ENCODE results near the gene STN1. TPM values are rescaled to one million over a fixed set of nuclear protein-coding genes. Genes with fewer than 3 reads are reported as not detected.
A peak's percentile ranks its signal among the peaks of the same experiment; 100 is the strongest.

The STN1 gene
- total and polyA plus RNA-seq, 9 of the 15 experiments (the other 6 are each of a cell fraction or from before 2014, with no cell fraction given) = 9.1 to 19.6 (median 13.8) TPM

DNA sequence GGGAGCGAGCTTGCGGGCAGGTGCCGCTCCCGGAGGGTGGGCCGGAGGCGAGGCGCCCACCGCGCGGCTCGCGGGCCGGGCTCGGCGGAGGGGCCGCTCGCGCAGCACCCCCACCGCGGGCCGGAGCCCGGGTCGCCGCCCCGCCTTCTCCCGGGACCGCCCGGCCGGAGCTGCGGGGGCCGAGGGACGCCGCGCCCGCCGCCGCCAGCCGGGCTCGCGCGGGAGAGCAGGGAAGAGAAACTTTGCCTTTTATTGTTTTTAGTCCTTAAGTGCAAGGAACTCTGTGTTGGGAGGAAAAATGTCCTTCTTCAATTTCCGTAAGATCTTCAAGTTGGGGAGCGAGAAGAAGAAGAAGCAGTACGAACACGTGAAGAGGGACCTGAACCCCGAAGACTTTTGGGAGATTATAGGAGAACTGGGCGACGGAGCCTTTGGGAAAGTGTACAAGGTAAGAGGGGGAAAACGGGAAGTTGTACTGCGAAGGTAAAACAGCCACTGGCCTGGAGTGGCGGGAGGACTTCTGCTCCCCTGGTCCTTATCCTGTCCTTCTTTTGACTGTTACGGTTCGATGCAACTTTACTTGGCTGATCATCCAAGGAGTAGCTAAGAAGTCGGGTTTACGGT lies 49.6 kb upstream of the STN1 start:
- peak overlapping the region; percentile 98 for H3K27ac ChIP-seq (ENCODE audit: extremely low read depth, low read depth, low read length)
- peak overlapping the region; percentile 90 for H3K4me3 ChIP-seq
- H2AFZ ChIP-seq (ENCODE audit: low read depth, low read length) = peak overlapping the region; percentile 72
- H3K9me3 ChIP-seq (replicated peaks; ENCODE audit: control insufficient read depth, insufficient read depth, low read depth, low read length) = no peaks in the 10 kb centered on the region
- peaks cover 66% of the 10 kb centered on the region for H3K79me2 ChIP-seq (ENCODE audit: control insufficient read depth, insufficient read depth, low read length)
- WGBS (ENCODE audit: insufficient coverage, low coverage, missing lambda C conversion rate) = 0% methylated on average over 20 of the region's 55 CpGs
- peak overlapping the region; percentile 91 for H3K4me2 ChIP-seq (ENCODE audit: insufficient read depth, low read length)
- H4K20me1 ChIP-seq (replicated peaks; ENCODE audit: control insufficient read depth, insufficient read depth, low read length) = peaks cover 9% of the 10 kb centered on the region
- ChIA-PET POLR2A (interaction anchor here (0.7 to 1.4 kb wide), 2 partner anchors 10 to 23 kb away, joined by 4 to 8 read pairs; no protein-coding TSS in a partner anchor), CTCF (ENCODE audit: low intra/inter-chr PET ratio) (no interaction called here)
- intact Hi-C loops (cut with micrococcal nuclease) = loop anchor here (1.0 to 5.0 kb wide), 3 partner anchors 49 to 155 kb away; partner anchors contain the start of genes SFR1 and STN1
- peaks cover 2 to 5% of the 10 kb centered on the region in 2 experiments; a peak in 2 of 5 replicates for H3K4me1 ChIP-seq (replicated peaks in 1 of 2; ENCODE audit: control insufficient read depth in 2 of 2, insufficient read depth in 2 of 2, low read length in 2 of 2)
- H3K9me1 ChIP-seq (ENCODE audit: control insufficient read depth, insufficient read depth, low read length) = no peaks in the 10 kb centered on the region
- no peaks in the 10 kb centered on the region for H3K27me3 ChIP-seq (ENCODE audit: control insufficient read depth in 2 of 2, insufficient read depth in 2 of 2, low read length in 2 of 2)
- 0 out of 3 replicates have a peak, but pooled peaks cover 2% of the 10 kb centered on the region for H3K36me3 ChIP-seq (ENCODE audit: control insufficient read depth, insufficient read depth, low read length)
- in situ Hi-C loops (cut with MboI) = loop anchor here (5.0 kb wide), 1 partner anchor 80 kb away; no protein-coding TSS in a partner anchor
- FAIRE-seq (peak; percentile 35), DNase-seq (ENCODE audit: extremely low read depth in 1 of 4, low spot score in 3 of 4) (peak; percentile 41 to 70 (median 57)), ATAC-seq (peak; percentile 24)
- BruUV-seq (replicated peaks) = no TSS peak
- peak overlapping the region; percentile 96 for H3K9ac ChIP-seq (ENCODE audit: insufficient read depth in 1 of 2, low read depth in 2 of 2, low read length in 2 of 2)
- 0 out of 2 replicates have a peak, but pooled peaks have one; percentile 21 for TF ChIP-seq HDAC2 (IDR thresholded peaks at IDR 0.05)
- TF ChIP-seq, protein P1, sequence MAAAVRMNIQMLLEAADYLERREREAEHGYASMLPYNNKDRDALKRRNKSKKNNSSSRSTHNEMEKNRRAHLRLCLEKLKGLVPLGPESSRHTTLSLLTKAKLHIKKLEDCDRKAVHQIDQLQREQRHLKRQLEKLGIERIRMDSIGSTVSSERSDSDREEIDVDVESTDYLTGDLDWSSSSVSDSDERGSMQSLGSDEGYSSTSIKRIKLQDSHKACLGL (CRISPR knock-in tag; IDR thresholded peaks at IDR 0.05; ENCODE audit: borderline replicate concordance, poor library complexity, severe bottlenecking) = no peak
- 0 out of 2 replicates have a peak, but pooled peaks have one; percentile 6 for TF ChIP-seq SIN3B (IDR thresholded peaks at IDR 0.05; ENCODE audit: low read depth)
- no peak for TF ChIP-seq ZFPM2 (CRISPR knock-in tag; IDR thresholded peaks at IDR 0.05)
- no peak for TF ChIP-seq CREB5 (CRISPR knock-in tag; IDR thresholded peaks at IDR 0.05)
- TF ChIP-seq SMARCE1 (IDR thresholded peaks at IDR 0.05) = 0 out of 2 replicates have a peak, but pooled peaks have one; percentile 51
- TF ChIP-seq ZNF778 (CRISPR knock-in tag; IDR thresholded peaks at IDR 0.05) = no peak
- TF ChIP-seq JUN (IDR thresholded peaks at IDR 0.05; ENCODE audit: borderline replicate concordance, low read depth, low read length) = no peak
- TF ChIP-seq JUN (CRISPR knock-in tag; IDR thresholded peaks at IDR 0.05; ENCODE audit: borderline replicate concordance) = no peak
- TF ChIP-seq, protein P2, sequence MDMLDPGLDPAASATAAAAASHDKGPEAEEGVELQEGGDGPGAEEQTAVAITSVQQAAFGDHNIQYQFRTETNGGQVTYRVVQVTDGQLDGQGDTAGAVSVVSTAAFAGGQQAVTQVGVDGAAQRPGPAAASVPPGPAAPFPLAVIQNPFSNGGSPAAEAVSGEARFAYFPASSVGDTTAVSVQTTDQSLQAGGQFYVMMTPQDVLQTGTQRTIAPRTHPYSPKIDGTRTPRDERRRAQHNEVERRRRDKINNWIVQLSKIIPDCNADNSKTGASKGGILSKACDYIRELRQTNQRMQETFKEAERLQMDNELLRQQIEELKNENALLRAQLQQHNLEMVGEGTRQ (CRISPR knock-in tag; IDR thresholded peaks at IDR 0.05) = no peak
- TF ChIP-seq, protein P3, sequence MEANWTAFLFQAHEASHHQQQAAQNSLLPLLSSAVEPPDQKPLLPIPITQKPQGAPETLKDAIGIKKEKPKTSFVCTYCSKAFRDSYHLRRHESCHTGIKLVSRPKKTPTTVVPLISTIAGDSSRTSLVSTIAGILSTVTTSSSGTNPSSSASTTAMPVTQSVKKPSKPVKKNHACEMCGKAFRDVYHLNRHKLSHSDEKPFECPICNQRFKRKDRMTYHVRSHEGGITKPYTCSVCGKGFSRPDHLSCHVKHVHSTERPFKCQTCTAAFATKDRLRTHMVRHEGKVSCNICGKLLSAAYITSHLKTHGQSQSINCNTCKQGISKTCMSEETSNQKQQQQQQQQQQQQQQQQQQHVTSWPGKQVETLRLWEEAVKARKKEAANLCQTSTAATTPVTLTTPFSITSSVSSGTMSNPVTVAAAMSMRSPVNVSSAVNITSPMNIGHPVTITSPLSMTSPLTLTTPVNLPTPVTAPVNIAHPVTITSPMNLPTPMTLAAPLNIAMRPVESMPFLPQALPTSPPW (CRISPR knock-in tag; IDR thresholded peaks at IDR 0.05) = peak; percentile 76
- peak; percentile 6; the same call in 1 of the 2 replicates for TF ChIP-seq ZNF197 (CRISPR knock-in tag; IDR thresholded peaks at IDR 0.05; ENCODE audit: low read depth)
- no peak for TF ChIP-seq SNAPC5 (CRISPR knock-in tag; IDR thresholded peaks at IDR 0.05)
- TF ChIP-seq ZNF77 (CRISPR knock-in tag; IDR thresholded peaks at IDR 0.05) = no peak
- no peak for TF ChIP-seq NELFE (IDR thresholded peaks at IDR 0.05; ENCODE audit: insufficient read depth, insufficient read length)

Measured in K562 (cell line).